Left forelimb (tissue), 1 donor: ENCODE data around the gene FBXL7.

Experiments used
- DNase-seq: peaks from one replicate; pipeline ENCODE4 v3.0.0-alpha.2; 2018; ENCODE audit warnings: low spot score

Gene FBXL7

DNA sequence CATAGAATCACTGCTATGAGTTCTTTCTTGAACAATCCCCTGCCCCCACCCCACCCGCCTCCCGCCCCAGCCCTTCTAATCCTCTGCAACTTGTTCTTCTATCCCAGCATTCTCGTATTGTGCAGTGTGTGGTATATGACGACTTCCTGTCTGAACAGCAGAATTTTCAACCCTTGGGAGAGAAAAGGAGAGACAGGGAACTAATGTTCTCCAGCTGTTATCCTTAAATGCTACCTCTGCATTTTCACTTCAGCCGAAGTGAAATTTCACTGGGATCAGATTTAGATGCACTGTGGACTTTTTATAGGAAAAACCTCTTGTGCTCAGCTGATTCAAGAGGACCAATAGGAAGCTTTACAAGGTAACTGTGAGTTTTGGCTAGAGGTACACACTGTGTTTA is 2.2 kb downstream of the FBXL7 start:
- DNase-seq: no peak

DNA sequence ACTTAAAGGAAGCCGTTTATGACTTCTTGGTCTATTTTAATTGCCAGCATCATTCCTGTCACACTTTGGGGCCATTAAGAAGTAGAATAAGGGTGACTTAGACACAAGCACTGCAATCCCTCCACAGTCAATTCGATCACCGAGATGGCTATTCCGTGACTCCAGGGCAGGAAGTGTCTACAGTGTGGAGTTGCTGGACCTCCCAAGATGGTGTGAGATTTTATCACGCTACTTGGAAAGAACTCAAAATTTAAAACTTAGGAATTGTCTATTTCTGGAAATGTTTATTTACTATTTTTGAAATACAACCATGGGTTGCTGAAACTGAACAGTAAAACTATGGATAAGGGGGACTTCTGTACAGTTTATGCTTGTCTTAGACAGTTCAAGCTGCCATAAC is 6.2 kb downstream of the FBXL7 start:
- DNase-seq: no peak

DNA sequence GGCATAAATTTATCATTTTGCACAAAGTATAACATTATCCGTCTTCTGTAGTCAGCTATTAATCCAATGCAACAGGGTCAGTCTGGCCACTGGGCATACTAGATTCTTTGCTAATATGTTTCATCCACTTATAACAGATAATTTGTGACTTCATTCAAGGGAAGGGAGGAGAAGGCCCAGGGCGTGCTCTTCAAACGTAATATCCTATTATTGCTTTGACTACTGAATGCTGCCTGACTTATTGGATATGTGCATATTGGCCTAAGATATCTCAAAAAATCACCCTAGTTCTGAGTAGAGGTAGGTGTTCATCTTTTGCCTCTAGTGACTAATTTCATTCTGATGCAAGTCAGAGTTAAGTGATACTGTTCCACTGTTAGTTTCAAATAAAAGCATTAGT is 6.9 kb downstream of the FBXL7 start:
- no peak for DNase-seq

GRCh38 chr5:15510092-15510491 is 10.1 kb downstream of the FBXL7 start:
- no peak for DNase-seq

- DNase-seq: no peak
These were observed 10.9 kb downstream of the FBXL7 start for GRCh38 chr5:15510831-15511230.

DNA sequence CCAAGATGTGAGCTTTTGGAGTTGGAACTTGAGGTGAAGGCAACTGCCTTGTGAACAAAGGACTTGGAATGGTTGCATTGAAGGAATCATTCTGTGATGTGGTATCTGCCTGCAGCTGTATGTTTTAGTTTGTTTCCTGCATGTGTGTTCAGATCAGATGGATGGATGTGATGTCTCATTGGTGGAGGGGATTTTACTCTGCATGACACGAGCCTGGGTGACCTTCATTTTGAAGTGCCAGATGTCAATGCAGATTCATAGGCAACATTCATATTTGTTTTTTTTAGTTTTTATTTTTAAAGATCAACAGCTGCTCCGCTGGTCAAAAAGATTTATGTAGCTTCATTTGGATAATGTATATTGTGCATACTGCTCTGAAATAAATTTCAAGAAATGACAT is 13.5 kb downstream of the FBXL7 start:
- no peak for DNase-seq

DNA sequence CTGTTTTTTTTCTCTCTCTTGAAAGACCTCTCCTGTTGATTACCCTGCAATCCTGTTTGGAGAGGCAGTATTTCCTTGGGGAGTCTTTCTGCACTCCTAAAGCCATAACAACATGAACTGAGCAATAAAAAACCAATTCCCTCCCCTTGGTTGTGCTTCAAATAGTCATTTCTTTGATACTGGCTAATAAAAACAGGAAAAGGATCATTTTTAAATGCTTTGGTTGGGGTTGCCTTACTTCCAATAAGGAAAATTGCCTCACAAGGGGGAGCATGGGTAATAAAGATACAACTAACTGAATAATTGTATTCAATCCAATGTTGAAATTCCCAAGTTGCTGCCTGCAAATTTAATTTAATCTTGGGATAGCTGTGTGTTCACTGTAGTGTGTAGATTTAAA is 13.9 kb downstream of the FBXL7 start:
- no peak for DNase-seq

DNA sequence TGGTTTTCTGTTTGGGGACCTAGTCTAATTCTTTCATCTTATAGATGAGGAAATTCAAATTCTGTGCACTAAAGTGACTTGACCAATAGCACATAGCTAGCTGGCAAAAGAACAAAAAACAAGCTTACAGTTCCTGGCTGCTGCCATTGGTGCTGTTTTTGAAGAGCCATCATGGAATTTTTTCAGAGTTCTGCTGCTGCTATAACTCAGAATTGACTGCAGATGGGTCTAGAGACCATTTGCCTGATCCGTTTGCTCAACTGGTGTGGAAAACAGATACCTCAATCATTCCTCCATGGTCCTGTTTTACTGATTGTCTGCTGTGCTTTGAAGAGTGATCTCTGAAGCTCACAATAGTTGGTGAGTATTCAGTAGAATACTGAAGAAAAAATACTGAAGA is 15.2 kb downstream of the FBXL7 start:
- DNase-seq: no peak

GRCh38 chr5:15516486-15516885 is 16.5 kb downstream of the FBXL7 start:
- DNase-seq: no peak

DNA sequence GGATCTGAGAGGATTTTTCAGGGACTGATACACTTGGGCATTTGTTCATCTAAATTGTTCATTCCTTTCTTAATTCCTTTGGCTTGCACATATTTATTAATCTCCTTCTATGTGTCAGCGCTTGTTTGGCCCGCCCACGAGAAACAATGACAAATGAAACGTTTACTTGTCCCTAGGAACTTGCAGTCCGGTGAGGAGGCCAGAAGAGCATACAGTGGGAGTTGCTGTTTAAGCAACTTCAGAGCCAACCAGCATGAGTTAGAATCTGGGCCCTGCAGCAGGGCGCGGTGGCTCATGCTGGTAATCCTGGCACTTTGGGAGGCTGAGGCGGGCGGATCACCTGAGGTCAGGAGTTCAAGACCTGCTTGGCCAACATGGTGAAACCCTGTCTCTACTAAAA is 18.8 kb downstream of the FBXL7 start:
- no peak for DNase-seq

DNA sequence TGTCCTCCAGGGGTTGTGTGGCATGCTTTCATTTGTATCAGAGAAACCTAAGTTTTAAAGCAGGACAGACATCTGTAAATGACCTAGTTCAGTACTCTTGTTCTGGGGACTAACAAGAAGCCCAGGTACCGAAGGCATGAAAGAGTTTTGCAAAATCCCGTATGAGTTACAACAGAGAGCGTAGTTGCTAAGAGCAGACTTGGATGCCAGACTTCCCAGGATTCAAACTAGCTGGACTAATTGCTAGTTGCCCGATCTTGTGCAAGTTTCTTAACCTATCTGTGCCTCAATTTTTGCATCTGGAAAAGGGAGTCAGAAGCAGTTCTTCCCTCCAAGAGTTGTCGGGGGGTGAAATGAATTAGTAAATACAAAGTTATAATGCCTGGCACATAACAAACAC is 20.9 kb downstream of the FBXL7 start:
- no peak for DNase-seq

GRCh38 chr5:15521381-15522186 is 21.6 kb downstream of the FBXL7 start:
- DNase-seq: no peak

- DNase-seq: no peak
These were observed 22.2 kb downstream of the FBXL7 start for GRCh38 chr5:15522187-15522520.

DNA sequence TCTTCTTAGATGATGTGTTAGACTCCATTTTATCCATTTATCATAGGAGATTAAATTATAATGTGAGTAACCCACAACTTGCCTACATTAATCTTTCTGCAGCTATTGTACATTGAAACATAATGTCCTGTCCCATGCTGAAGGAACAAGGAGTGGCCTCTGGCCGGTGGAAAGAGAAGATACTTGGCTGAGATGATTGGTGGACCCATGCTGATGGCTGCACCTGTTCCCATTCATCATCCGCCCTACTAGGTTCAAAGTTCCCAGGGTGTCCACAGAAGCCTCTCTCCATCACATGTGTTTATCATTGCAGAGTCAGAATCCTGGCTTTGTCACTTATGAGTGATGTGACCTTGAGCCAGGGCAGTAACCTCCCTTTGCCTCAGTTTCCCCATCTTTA is 24.7 kb downstream of the FBXL7 start:
- no peak for DNase-seq

- no peak for DNase-seq
These were observed 25.8 kb downstream of the FBXL7 start for GRCh38 chr5:15525703-15526275.

- no peak for DNase-seq
These were observed 26.4 kb downstream of the FBXL7 start for GRCh38 chr5:15526413-15526812.

- DNase-seq: no peak
These were observed 28.5 kb downstream of the FBXL7 start for GRCh38 chr5:15528476-15528875.

DNA sequence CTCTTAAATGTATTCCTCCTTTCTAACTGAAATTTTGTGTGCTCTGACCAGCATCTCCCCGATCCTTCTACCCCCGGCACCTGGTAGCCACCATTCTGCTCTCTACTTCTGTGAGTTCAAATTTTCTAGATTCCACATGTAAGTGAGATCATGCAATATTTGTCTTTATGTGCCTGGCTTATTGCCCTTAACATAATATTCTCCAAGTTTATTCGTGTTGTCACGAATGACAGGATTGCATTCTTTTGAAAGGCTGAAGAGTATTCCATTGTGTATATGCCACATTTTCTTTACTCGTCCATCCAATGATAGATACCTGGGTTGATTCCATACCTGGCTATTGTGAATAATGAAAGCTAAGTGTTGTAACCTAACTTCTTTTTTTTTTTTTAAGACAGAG is 29.0 kb downstream of the FBXL7 start:
- DNase-seq: no peak

- no peak for DNase-seq
These were observed 29.8 kb downstream of the FBXL7 start for GRCh38 chr5:15529821-15530220.

DNA sequence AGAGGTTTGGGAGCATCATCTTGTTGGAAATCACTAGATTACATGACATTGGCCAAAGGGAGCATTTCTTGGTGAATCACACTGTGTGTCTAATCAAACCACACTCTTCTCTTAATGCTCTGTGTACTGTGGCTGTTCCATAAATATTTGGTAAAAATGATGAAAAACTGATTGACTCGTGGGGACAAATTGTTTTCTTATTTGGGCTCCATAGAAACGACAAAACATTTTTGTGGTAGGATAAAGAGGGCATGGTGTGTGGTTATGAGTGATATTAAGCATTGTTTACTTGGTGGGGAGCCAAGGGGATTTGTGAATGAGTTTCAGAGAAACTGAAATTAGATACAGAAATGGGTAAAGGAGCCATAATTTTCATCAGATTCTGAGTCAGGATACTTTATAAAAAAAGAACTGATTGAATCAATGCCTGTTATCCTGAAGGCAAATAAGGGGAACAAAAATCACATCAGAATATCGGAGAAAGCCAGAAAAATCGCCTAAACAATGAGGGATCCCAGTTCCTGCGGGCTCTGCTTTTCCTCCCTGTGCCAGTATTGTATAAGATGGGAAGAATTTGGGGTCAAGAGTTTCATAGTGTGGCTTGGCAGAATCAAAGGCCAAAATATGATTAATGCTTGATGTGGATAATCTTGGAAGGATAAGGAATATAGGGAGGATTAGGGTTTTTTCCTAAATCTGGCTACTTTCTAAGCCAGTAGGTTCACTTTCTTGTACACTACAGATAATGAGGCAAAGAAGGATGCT is 33.3 kb downstream of the FBXL7 start:
- DNase-seq: no peak

GRCh38 chr5:15535938-15536337 is 36.0 kb downstream of the FBXL7 start:
- DNase-seq: no peak

DNA sequence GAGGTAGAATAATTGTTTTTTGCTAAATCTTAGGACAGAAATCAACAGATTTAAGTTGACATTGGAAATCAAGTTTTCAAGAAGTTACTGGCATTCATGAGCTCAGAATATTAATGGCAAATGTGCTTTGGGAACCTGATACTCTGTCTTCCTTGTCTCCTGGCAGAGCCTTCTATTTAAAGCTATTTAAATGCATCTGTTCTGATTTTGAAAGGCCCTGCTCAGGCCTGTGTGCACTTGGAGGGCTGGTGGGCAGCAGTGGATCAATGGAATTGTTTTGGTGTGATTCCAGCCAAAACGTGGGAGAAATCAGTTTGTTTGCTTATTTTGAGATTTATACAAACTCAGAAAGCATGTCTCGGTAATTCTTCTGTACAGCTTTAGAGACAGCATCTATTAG is 38.5 kb downstream of the FBXL7 start:
- DNase-seq: no peak

GRCh38 chr5:15539951-15540350 is 40.0 kb downstream of the FBXL7 start:
- no peak for DNase-seq
